Left lung (tissue), 10 donors: ENCODE results near the gene TSPO2. TPM values are rescaled to one million over a fixed set of nuclear protein-coding genes. Genes with fewer than 3 reads are reported as not detected.
"Not testable (repeated sequence)": the region's sequence is repeated elsewhere in the genome, so short reads cannot be mapped to it uniquely, and the experiment has no call there.

Source experiments
- ATAC-seq: fragments of 200-7000 bp; cut with Tn5 transposase; one replicate; pipeline ENCODE4 v1.9.1; 2020; ENCODE audit warnings: moderate library complexity
- DNase-seq, 4 donors: peaks; one replicate each; pipeline ENCODE4 v3.0.0-alpha.2; 2013 to 2020
- H3K27ac ChIP-seq, 2 donors: fragments of 200-600 bp; sonication (generic) in 1 of 2; one replicate each; pipeline versions ENCODE4 v1.5.0 to v1.8.0; 2020 to 2021
- H3K27me3 ChIP-seq, 2 donors: fragments of 200-600 bp; sonication (generic) in 1 of 2; one replicate each; pipeline versions ENCODE4 v1.5.0 to v1.8.0; 2020 to 2021
- H3K36me3 ChIP-seq, 2 donors: fragments of 200-600 bp; sonication (generic) in 1 of 2; one replicate each; pipeline versions ENCODE4 v1.5.0 to v1.8.0; 2020 to 2021
- H3K4me1 ChIP-seq, 2 donors: fragments of 200-600 bp; one replicate each; pipeline ENCODE4 v1.8.0; 2021
- H3K4me3 ChIP-seq, 2 donors: fragments of 200-600 bp; sonication (generic) in 1 of 2; one replicate each; pipeline versions ENCODE4 v1.5.0 to v1.8.0; 2020 to 2021; ENCODE audit warnings: mild to moderate bottlenecking in 1 of 2
- H3K9me3 ChIP-seq, 2 donors: fragments of 200-600 bp; sonication (generic) in 1 of 2; one replicate each; pipeline versions ENCODE4 v1.5.0 to v1.8.0; 2020 to 2021
- CTCF ChIP-seq, 2 donors: fragments of 200-600 bp; sonication (generic) in 1 of 2; IDR thresholded peaks; one replicate each; pipeline versions ENCODE4 v1.5.0 to v1.8.0; 2021; ENCODE audit warnings: antibody characterized with exemption in 2 of 2
- intact Hi-C, 2 donors: fragments of 100-400 bp; cut with DNase I; formaldehyde crosslinking; loops; one replicate each; pipeline versions ENCODE4 v1.11.2 to v1.14.2; 2022
- polyA plus RNA-seq, 6 donors: library from polyadenylated mRNA; unstranded; fragments of 120-200 nt; gene quantifications; one replicate each; pipeline ENCODE4 v1.2.1, GENCODE V29; 2013; ENCODE audit not compliant: insufficient read length in 6 of 6
- total RNA-seq, 2 donors: library from RNA; stranded (reverse); fragmentation: NEBNext Ultra II Directional; extraction: Animal tissue kit (Norgen Biotek cat#: 25700); gene quantifications; one replicate each; pipeline ENCODE4 v1.2.1, GENCODE V29; 2021
- donor health status: DM: no; HTN: yes; CAD: no.
- donor health status: DM: no; HTN: no; CAD: no.

TSPO2 gene
- total and polyA plus RNA-seq, 8 donors = 0.52 to 1.5 (median 1.1) TPM; not detected in 2

GRCh38 chr6:41008011-41008410 lies 34.3 kb upstream of the TSPO2 start:
- Histone ChIP-seq H3K4me1 (no peaks in the 10 kb centered on the region), H3K27me3 (peaks cover 0 to 10% of the 10 kb centered on the region in 2 donors), H3K36me3 (no peaks in the 10 kb centered on the region), H3K4me3 (no peak overlapping the region), H3K27ac (no peak overlapping the region), H3K9me3 (no peaks in the 10 kb centered on the region)
- intact Hi-C loops = no loop called here
- DNase-seq (no peak), ATAC-seq (no peak)
- no peak for TF ChIP-seq CTCF (IDR thresholded peaks at IDR 0.05)

GRCh38 chr6:41009669-41010068 lies 32.6 kb upstream of the TSPO2 start:
- Histone ChIP-seq H3K27ac (no peak overlapping the region), H3K9me3 (no peaks in the 10 kb centered on the region), H3K4me1 (no peaks in the 10 kb centered on the region), H3K27me3 (no peaks in the 10 kb centered on the region), H3K4me3 (no peak overlapping the region), H3K36me3 (no peaks in the 10 kb centered on the region)
- DNase-seq (no peak), ATAC-seq (no peak)
- intact Hi-C loops = no loop called here
- TF ChIP-seq CTCF (IDR thresholded peaks at IDR 0.05) = no peak

- intact Hi-C loops = no loop called here
- H3K4me1 ChIP-seq = no peaks in the 10 kb centered on the region
- H3K4me3 ChIP-seq = no peak overlapping the region
- H3K27ac ChIP-seq = no peak overlapping the region
- H3K9me3 ChIP-seq = no peaks in the 10 kb centered on the region
- ATAC-seq = no peak
- no peaks in the 10 kb centered on the region for H3K36me3 ChIP-seq
- DNase-seq = no peak
- no peak for TF ChIP-seq CTCF (IDR thresholded peaks at IDR 0.05)
- no peaks in the 10 kb centered on the region for H3K27me3 ChIP-seq
Measured at GRCh38 chr6:41011673-41012072, 30.6 kb upstream of the TSPO2 start.

- H3K4me3 ChIP-seq = no peak overlapping the region
Measured at GRCh38 chr6:41013466-41014153, 28.7 kb upstream of the TSPO2 start.

GRCh38 chr6:41014780-41015179 lies 27.5 kb upstream of the TSPO2 start:
- Histone ChIP-seq H3K4me1 (no peaks in the 10 kb centered on the region), H3K9me3 (no peaks in the 10 kb centered on the region), H3K27ac (no peak overlapping the region), H3K27me3 (no peaks in the 10 kb centered on the region), H3K4me3 (no peak overlapping the region), H3K36me3 (no peaks in the 10 kb centered on the region)
- no peak for DNase-seq
- intact Hi-C loops = no loop called here
- no peak for ATAC-seq
- TF ChIP-seq CTCF (IDR thresholded peaks at IDR 0.05) = no peak

More at GRCh38 chr6:41013466-41014153, 28.7 kb upstream of the TSPO2 start:
- Histone ChIP-seq H3K4me1 (no peaks in the 10 kb centered on the region), H3K36me3 (no peaks in the 10 kb centered on the region), H3K27me3 (no peaks in the 10 kb centered on the region), H3K27ac (no peak overlapping the region), H3K9me3 (no peaks in the 10 kb centered on the region)
- TF ChIP-seq CTCF (IDR thresholded peaks at IDR 0.05) = no peak
- intact Hi-C loops = no loop called here
- DNase-seq = no peak
- no peak for ATAC-seq

GRCh38 chr6:41015860-41016259 lies 26.4 kb upstream of the TSPO2 start:
- ATAC-seq, H3K4me1 ChIP-seq, intact Hi-C loops, H3K27me3 ChIP-seq, H3K4me3 ChIP-seq, H3K27ac ChIP-seq, H3K9me3 ChIP-seq, H3K36me3 ChIP-seq, DNase-seq: not testable (repeated sequence)
